Activated CD4-positive, alpha-beta T cell treated with anti-CD3 and anti-CD28 coated beads, Interleukin-2, amount 50 U/mL, for 4 hours (primary cell): Measurements from ENCODE around the gene HLCS.

Source experiments
- DNase-seq, 2 experiments: peaks; one replicate each; pipeline ENCODE4 v3.0.0-alpha.2; 2020

The HLCS gene

GRCh38 chr21:36735724-36736320 is 230.6 kb downstream of the HLCS start:
- no peak for DNase-seq

- DNase-seq, result no peak
Measured at GRCh38 chr21:36735201-36735515, 231.3 kb downstream of the HLCS start.

GRCh38 chr21:36734367-36735200 is 231.9 kb downstream of the HLCS start:
- no peak for DNase-seq

GRCh38 chr21:36733857-36734256 is 232.6 kb downstream of the HLCS start:
- DNase-seq, result no peak

GRCh38 chr21:36732761-36733160 is 233.7 kb downstream of the HLCS start:
- no peak for DNase-seq

GRCh38 chr21:36732217-36732616 is 234.3 kb downstream of the HLCS start:
- DNase-seq, result no peak

- DNase-seq, result no peak
Measured at GRCh38 chr21:36730291-36731281, 235.9 kb downstream of the HLCS start.

- DNase-seq, result no peak
Measured at GRCh38 chr21:36729310-36729970, 237.0 kb downstream of the HLCS start.

GRCh38 chr21:36728371-36729111 is 237.9 kb downstream of the HLCS start:
- no peak for DNase-seq

- DNase-seq, result no peak
Measured at GRCh38 chr21:36727866-36728265, 238.6 kb downstream of the HLCS start.

- no peak for DNase-seq
Measured at GRCh38 chr21:36725793-36726386, 240.6 kb downstream of the HLCS start.

GRCh38 chr21:36724660-36725059 is 241.8 kb downstream of the HLCS start:
- no peak for DNase-seq

GRCh38 chr21:36723371-36723881 is 243.0 kb downstream of the HLCS start:
- DNase-seq, result no peak

- no peak for DNase-seq
Measured at GRCh38 chr21:36722370-36723368, 243.8 kb downstream of the HLCS start.

GRCh38 chr21:36721817-36722216 is 244.7 kb downstream of the HLCS start:
- no peak for DNase-seq

- no peak for DNase-seq
Measured at GRCh38 chr21:36719614-36720013, 246.9 kb downstream of the HLCS start.

GRCh38 chr21:36718951-36719501 is 247.4 kb downstream of the HLCS start:
- DNase-seq, result no peak

- DNase-seq, result no peak
Measured at GRCh38 chr21:36717976-36718375, 248.5 kb downstream of the HLCS start.

GRCh38 chr21:36716836-36717235 is 249.6 kb downstream of the HLCS start:
- DNase-seq, result no peak

- DNase-seq, result no peak
Measured at GRCh38 chr21:36716387-36716786, 250.1 kb downstream of the HLCS start.
